ENCODE results near the gene ENO1. TPM values are rescaled to one million over a fixed set of nuclear protein-coding genes. Genes with fewer than 3 reads are reported as not detected.

Gene ENO1
- total RNA-seq, 1 donor from 2014 or later = 382 TPM

GRCh38 chr1:8816264-8816663, 62.2 kb downstream of the ENO1 start:
- ATAC-seq (no peak), DNase-seq (ENCODE audit: low spot score) (no peak)

DNA sequence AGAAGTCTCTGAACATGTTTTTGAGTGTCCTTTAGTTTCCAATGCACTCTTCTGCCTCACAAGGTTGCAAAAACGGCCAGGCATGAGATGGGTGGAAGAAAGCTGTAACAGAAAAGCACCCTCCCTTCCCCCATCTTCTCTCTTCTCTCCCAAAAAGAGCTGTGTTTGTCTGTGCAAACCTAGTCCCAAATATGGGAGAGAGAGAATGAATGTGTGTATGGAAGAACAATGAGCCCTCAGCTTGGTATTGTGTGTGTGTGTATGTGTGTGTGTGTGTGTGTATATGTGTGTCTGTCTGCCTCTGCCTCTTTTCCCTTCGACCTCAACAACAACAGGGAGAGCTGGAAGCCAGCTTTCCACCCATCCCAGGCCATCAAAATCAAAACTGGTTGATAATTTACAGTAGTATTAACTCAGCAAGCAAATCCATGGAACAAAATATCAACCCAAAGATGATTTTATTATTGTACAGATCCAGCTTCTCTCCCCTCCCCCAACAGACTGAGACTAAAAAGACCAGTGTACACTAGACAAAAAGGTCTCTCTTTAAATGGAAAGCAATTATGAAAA, 62.8 kb downstream of the ENO1 start:
- DNase-seq (ENCODE audit: low spot score) = no peak
- no peak for ATAC-seq

GRCh38 chr1:8814865-8815264, 63.6 kb downstream of the ENO1 start:
- DNase-seq (ENCODE audit: low spot score) = no peak
- ATAC-seq = no peak

GRCh38 chr1:8813991-8814390, 64.5 kb downstream of the ENO1 start:
- ATAC-seq = no peak
- DNase-seq (ENCODE audit: low spot score) = no peak

DNA sequence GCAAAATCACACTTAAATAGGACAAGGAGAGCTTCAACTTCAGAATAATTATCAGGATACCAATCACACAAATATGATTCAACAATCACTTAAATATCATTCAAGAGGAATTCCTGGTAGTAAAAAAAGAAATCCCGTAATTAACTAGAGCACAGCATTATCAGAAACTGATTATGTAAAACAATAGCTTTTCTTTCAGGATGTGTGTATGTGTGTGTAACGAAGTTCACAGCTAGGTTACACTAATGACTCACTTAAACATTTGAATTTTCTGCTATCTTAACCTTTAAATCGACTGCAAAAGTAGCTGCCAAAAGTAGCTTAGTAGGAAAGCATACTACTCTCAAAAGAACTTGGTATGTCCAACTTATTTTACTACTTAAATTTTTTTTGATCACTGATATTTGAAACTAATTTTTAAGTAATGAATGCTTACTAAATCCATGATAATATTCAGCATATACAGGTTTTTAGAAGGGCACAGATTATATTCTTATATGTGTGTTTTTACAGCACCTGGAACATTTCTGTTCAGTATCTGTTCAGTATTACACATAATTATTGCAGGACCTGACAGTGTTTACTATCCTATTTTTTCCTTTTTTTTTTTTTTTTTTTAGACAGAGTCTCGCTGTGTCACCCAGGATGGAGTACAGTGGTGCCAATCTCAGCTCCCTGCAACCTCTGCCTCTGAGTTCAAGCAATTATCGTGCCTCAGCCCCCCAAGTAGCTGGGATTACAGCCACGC, 65.3 kb downstream of the ENO1 start:
- DNase-seq (ENCODE audit: low spot score) = no peak
- no peak for ATAC-seq

DNA sequence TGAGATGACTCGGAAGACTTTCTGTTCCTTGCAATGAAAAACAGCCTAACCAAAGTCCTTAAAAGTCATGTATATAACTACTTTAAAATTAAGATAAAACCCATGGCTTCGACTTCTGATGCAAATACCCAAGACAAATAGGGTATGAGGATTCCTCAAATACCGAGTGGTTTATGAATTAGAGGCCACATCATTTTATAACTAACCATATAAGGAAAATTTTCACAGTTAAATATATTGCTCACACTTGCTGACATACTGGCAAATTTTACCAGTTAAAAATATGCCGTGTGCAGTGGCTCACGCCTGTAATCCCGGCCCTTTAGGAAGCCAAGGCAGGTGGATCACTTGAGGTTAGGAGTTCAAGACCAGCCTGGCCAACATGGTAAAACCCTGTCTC, 66.4 kb downstream of the ENO1 start:
- ATAC-seq (no peak), DNase-seq (ENCODE audit: low spot score) (no peak)

Other genes starting within 250 kb of the ENO1 start
- 30.9 TPM for gene RERE, start 61.0 kb downstream of the ENO1 start, total RNA-seq
- gene CA6, start 67.2 kb upstream of the ENO1 start, total RNA-seq = not detected
- not detected for gene SLC2A7, start 147.7 kb upstream of the ENO1 start, total RNA-seq
- gene SLC2A5, start 190.9 kb upstream of the ENO1 start, total RNA-seq = 0.35 TPM